ENCODE results near the gene PRKX.
"Not testable (repeated sequence)": the region's sequence is repeated elsewhere in the genome, so short reads cannot be mapped to it uniquely, and the experiment has no call there.

The PRKX gene

GRCh38 chrX:3679669-3680068, 33.8 kb downstream of the PRKX start:
- no peaks in the 10 kb centered on the region for H3K9me3 Mint-ChIP-seq
- H3K36me3 Mint-ChIP-seq (ENCODE audit: low read depth) = peaks cover 25% of the 10 kb centered on the region
- TF ChIP-seq, protein P1, sequence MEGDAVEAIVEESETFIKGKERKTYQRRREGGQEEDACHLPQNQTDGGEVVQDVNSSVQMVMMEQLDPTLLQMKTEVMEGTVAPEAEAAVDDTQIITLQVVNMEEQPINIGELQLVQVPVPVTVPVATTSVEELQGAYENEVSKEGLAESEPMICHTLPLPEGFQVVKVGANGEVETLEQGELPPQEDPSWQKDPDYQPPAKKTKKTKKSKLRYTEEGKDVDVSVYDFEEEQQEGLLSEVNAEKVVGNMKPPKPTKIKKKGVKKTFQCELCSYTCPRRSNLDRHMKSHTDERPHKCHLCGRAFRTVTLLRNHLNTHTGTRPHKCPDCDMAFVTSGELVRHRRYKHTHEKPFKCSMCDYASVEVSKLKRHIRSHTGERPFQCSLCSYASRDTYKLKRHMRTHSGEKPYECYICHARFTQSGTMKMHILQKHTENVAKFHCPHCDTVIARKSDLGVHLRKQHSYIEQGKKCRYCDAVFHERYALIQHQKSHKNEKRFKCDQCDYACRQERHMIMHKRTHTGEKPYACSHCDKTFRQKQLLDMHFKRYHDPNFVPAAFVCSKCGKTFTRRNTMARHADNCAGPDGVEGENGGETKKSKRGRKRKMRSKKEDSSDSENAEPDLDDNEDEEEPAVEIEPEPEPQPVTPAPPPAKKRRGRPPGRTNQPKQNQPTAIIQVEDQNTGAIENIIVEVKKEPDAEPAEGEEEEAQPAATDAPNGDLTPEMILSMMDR (IDR thresholded peaks at IDR 0.05; ENCODE audit: unreplicated experiment in 3 of 3) = no peak
- no peak overlapping the region for H3K4me3 Mint-ChIP-seq
- H3K27ac Mint-ChIP-seq = no peak overlapping the region
- peaks cover 4% of the 10 kb centered on the region for H3K4me1 Mint-ChIP-seq
- H3K27me3 Mint-ChIP-seq (ENCODE audit: low read depth) = peaks cover 3% of the 10 kb centered on the region

GRCh38 chrX:3678328-3678727, 35.1 kb downstream of the PRKX start:
- peaks cover 4% of the 10 kb centered on the region for H3K27me3 Mint-ChIP-seq (ENCODE audit: low read depth)
- TF ChIP-seq, protein P1 (IDR thresholded peaks at IDR 0.05; ENCODE audit: unreplicated experiment in 3 of 3) = no peak
- peaks cover 38% of the 10 kb centered on the region for H3K36me3 Mint-ChIP-seq (ENCODE audit: low read depth)
- peaks cover 4% of the 10 kb centered on the region for H3K4me1 Mint-ChIP-seq
- no peak overlapping the region for H3K27ac Mint-ChIP-seq
- no peak overlapping the region for H3K4me3 Mint-ChIP-seq
- no peaks in the 10 kb centered on the region for H3K9me3 Mint-ChIP-seq

GRCh38 chrX:3674881-3675280, 38.6 kb downstream of the PRKX start:
- H3K36me3 Mint-ChIP-seq (ENCODE audit: low read depth) = peaks cover 57% of the 10 kb centered on the region
- TF ChIP-seq, protein P1 (IDR thresholded peaks at IDR 0.05; ENCODE audit: unreplicated experiment in 3 of 3) = no peak
- no peak overlapping the region for H3K27ac Mint-ChIP-seq
- no peak overlapping the region for H3K4me3 Mint-ChIP-seq
- H3K9me3 Mint-ChIP-seq = no peaks in the 10 kb centered on the region
- H3K27me3 Mint-ChIP-seq (ENCODE audit: low read depth) = peaks cover 4% of the 10 kb centered on the region
- peaks cover 4% of the 10 kb centered on the region for H3K4me1 Mint-ChIP-seq

GRCh38 chrX:3669841-3670475, 43.5 kb downstream of the PRKX start:
- TF ChIP-seq, protein P1 (IDR thresholded peaks at IDR 0.05; ENCODE audit: unreplicated experiment in 3 of 3) = no peak
- Mint-ChIP-seq H3K4me1 (peaks cover 7% of the 10 kb centered on the region), H3K4me3 (no peak overlapping the region), H3K9me3 (no peaks in the 10 kb centered on the region), H3K27me3 (ENCODE audit: low read depth) (peaks cover 11% of the 10 kb centered on the region), H3K27ac (no peak overlapping the region), H3K36me3 (ENCODE audit: low read depth) (peaks cover 65% of the 10 kb centered on the region)

GRCh38 chrX:3666975-3667374, 46.5 kb downstream of the PRKX start:
- TF ChIP-seq, protein P1 (IDR thresholded peaks at IDR 0.05; ENCODE audit: unreplicated experiment in 3 of 3) = no peak
- H3K27me3 Mint-ChIP-seq (ENCODE audit: low read depth) = peaks cover 7% of the 10 kb centered on the region
- no peak overlapping the region for H3K4me3 Mint-ChIP-seq
- no peak overlapping the region for H3K27ac Mint-ChIP-seq
- H3K36me3 Mint-ChIP-seq (ENCODE audit: low read depth) = peaks cover 45% of the 10 kb centered on the region
- H3K4me1 Mint-ChIP-seq = peaks cover 7% of the 10 kb centered on the region
- H3K9me3 Mint-ChIP-seq = no peaks in the 10 kb centered on the region

- peaks cover 7% of the 10 kb centered on the region for H3K4me1 Mint-ChIP-seq
- H3K27me3 Mint-ChIP-seq (ENCODE audit: low read depth) = peaks cover 7% of the 10 kb centered on the region
- H3K36me3 Mint-ChIP-seq (ENCODE audit: low read depth) = peaks cover 39% of the 10 kb centered on the region
- no peak overlapping the region for H3K4me3 Mint-ChIP-seq
- TF ChIP-seq, protein P1 (IDR thresholded peaks at IDR 0.05; ENCODE audit: unreplicated experiment in 3 of 3) = no peak
- no peak overlapping the region for H3K27ac Mint-ChIP-seq
- no peaks in the 10 kb centered on the region for H3K9me3 Mint-ChIP-seq
These were observed 48.5 kb downstream of the PRKX start for GRCh38 chrX:3664921-3665320.

DNA sequence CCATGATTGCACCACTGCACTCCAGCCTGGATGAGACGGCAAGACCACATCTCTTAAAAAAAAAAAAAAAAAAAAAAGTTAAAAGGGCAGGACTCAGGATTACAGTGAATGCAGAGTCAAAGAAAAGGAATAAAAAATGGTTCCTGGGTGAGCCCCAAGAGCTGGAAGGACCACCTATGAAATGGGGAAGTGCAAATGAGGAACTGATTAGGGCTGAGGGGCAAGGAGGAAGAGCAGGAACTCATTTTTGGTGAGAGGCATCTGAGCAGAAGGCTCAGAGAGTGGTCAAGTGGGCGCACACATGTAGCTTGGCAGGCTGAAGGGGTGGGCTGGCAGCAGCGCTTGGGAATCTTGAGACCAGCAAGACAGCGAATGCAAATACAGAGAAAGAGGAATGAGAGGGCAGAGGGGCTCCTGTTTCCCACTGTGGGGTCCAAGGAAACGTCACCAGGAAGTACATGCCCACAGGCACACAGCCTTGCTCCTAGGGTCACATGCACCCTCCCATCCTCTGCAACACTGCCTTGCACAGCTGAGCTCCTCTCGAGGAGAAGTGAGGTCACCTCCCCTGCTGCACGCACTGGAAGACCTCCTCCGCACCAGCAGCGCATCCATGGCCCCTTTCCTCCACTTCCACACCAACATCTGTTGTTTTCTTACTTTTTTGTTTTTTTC, 49.7 kb downstream of the PRKX start:
- not testable (repeated sequence) for H3K9me3 Mint-ChIP-seq; H3K27ac Mint-ChIP-seq; H3K27me3 Mint-ChIP-seq (ENCODE audit: low read depth); H3K4me1 Mint-ChIP-seq; H3K4me3 Mint-ChIP-seq
- H3K36me3 Mint-ChIP-seq (ENCODE audit: low read depth) = peaks cover 30% of the 10 kb centered on the region

Measured in nephron (organoid).